ENCODE results near the gene CCDC160.
"Not testable (repeated sequence)": the region's sequence is repeated elsewhere in the genome, so short reads cannot be mapped to it uniquely, and the experiment has no call there.

CCDC160 gene

GRCh38 chrX:134251241-134251640, 14.3 kb downstream of the CCDC160 start:
- TF ChIP-seq CTCF (IDR thresholded peaks at IDR 0.05; ENCODE audit: borderline replicate concordance, insufficient read depth, low read depth, low read length): no peak
- H3K4me3 ChIP-seq (ENCODE audit: low read depth, low read length): no peak overlapping the region

GRCh38 chrX:134254511-134254910, 17.5 kb downstream of the CCDC160 start:
- TF ChIP-seq CTCF (IDR thresholded peaks at IDR 0.05; ENCODE audit: borderline replicate concordance, insufficient read depth, low read depth, low read length): no peak
- no peak overlapping the region for H3K4me3 ChIP-seq (ENCODE audit: low read depth, low read length)

GRCh38 chrX:134255555-134255954, 18.6 kb downstream of the CCDC160 start:
- TF ChIP-seq CTCF (IDR thresholded peaks at IDR 0.05; ENCODE audit: borderline replicate concordance, insufficient read depth, low read depth, low read length): no peak
- H3K4me3 ChIP-seq (ENCODE audit: low read depth, low read length): no peak overlapping the region

GRCh38 chrX:134256684-134257083, 19.7 kb downstream of the CCDC160 start:
- no peak for TF ChIP-seq CTCF (IDR thresholded peaks at IDR 0.05; ENCODE audit: borderline replicate concordance, insufficient read depth, low read depth, low read length)

GRCh38 chrX:134258202-134258601, 21.2 kb downstream of the CCDC160 start:
- H3K4me3 ChIP-seq (ENCODE audit: low read depth, low read length): no peak overlapping the region
- TF ChIP-seq CTCF (IDR thresholded peaks at IDR 0.05; ENCODE audit: borderline replicate concordance, insufficient read depth, low read depth, low read length): no peak

More at GRCh38 chrX:134256684-134257083, 19.7 kb downstream of the CCDC160 start:
- no peak overlapping the region for H3K4me3 ChIP-seq (ENCODE audit: low read depth, low read length)

GRCh38 chrX:134285934-134286333, 49.0 kb downstream of the CCDC160 start:
- H3K4me3 ChIP-seq (ENCODE audit: low read depth, low read length): not testable (repeated sequence)

- TF ChIP-seq CTCF (IDR thresholded peaks at IDR 0.05; ENCODE audit: borderline replicate concordance, insufficient read depth, low read depth, low read length): no peak
These were observed 50.4 kb downstream of the CCDC160 start for GRCh38 chrX:134287346-134287745.

GRCh38 chrX:134294548-134294947, 57.6 kb downstream of the CCDC160 start:
- H3K4me3 ChIP-seq (ENCODE audit: low read depth, low read length): no peak overlapping the region
- TF ChIP-seq CTCF (IDR thresholded peaks at IDR 0.05; ENCODE audit: borderline replicate concordance, insufficient read depth, low read depth, low read length): peak; percentile 17; the same call in 1 of the 2 replicates

More at GRCh38 chrX:134287346-134287745, 50.4 kb downstream of the CCDC160 start:
- H3K4me3 ChIP-seq (ENCODE audit: low read depth, low read length): no peak overlapping the region

All from GM12875 (cell line).